HepG2 (cell line): ENCODE results near the gene CRKL. TPM values are rescaled to one million over a fixed set of nuclear protein-coding genes. Genes with fewer than 3 reads are reported as not detected.
A peak's percentile ranks its signal among the peaks of the same experiment; 100 is the strongest.

Experiments used
- ARNT2 ChIP-seq: sonication (generic); formaldehyde crosslinking; IDR thresholded peaks from 2 replicates; pipeline ENCODE4 v1.8.0; 2022; ENCODE audit warnings: mild to moderate bottlenecking, low read depth, missing genetic modification reagents, moderate library complexity
- BATF2 ChIP-seq: sonication (generic); formaldehyde crosslinking; IDR thresholded peaks from 2 replicates; pipeline ENCODE4 v1.8.0; 2022; ENCODE audit warnings: mild to moderate bottlenecking, missing genetic modification reagents, moderate library complexity
- CTCF ChIP-seq: sonication (generic); formaldehyde crosslinking; IDR thresholded peaks from 2 replicates; pipeline ENCODE4 v1.5.0; 2020; ENCODE audit warnings: mild to moderate bottlenecking, missing genetic modification reagents, moderate library complexity
- DMAP1 ChIP-seq: IDR thresholded peaks from 2 replicates; pipeline ENCODE4 v1.6.1; 2016
- DR1 ChIP-seq: sonication (generic); formaldehyde crosslinking; IDR thresholded peaks from 2 replicates; pipeline ENCODE4 v1.8.0; 2021; ENCODE audit warnings: mild to moderate bottlenecking, missing genetic modification reagents, inconsistent platforms
- ETV5 ChIP-seq: IDR thresholded peaks from 2 replicates; pipeline ENCODE4 v1.6.1; 2018; ENCODE audit warnings: missing biosample characterization, missing genetic modification reagents, inconsistent platforms, borderline replicate concordance
- HNRNPL ChIP-seq: fragments of 200-400 bp; formaldehyde crosslinking; IDR thresholded peaks from 2 replicates; pipeline ENCODE4 v1.6.1; 2017; ENCODE audit warnings: mild to moderate bottlenecking, low read depth, low read length
- ISX ChIP-seq: sonication (generic); formaldehyde crosslinking; conservative IDR thresholded peaks from 2 replicates; pipeline ENCODE4 v1.5.0; 2020; ENCODE audit warnings: missing genetic modification reagents
- KMT2A ChIP-seq: sonication (generic); formaldehyde crosslinking; IDR thresholded peaks from 2 replicates; pipeline ENCODE4 v1.4.0; 2020; ENCODE audit warnings: missing genetic modification reagents
- MBD4 ChIP-seq: IDR thresholded peaks from 2 replicates; pipeline ENCODE4 v1.6.1; 2012; ENCODE audit warnings: low read length, inconsistent platforms, borderline replicate concordance
- RAD51 ChIP-seq: fragments of 450-650 bp; IDR thresholded peaks from 2 replicates; pipeline ENCODE4 v1.6.1; 2016; ENCODE audit warnings: borderline replicate concordance
- RBFOX2 ChIP-seq: fragments of 200-400 bp; formaldehyde crosslinking; IDR thresholded peaks from 2 replicates; pipeline ENCODE4 v1.6.1; 2017; ENCODE audit warnings: low read depth, mild to moderate bottlenecking, low read length
- RFXANK ChIP-seq: IDR thresholded peaks from 2 replicates; pipeline ENCODE4 v1.6.1; 2016
- SMAD1 ChIP-seq: sonication (generic); formaldehyde crosslinking; IDR thresholded peaks from 2 replicates; pipeline ENCODE4 v1.4.0; 2020; ENCODE audit warnings: missing genetic modification reagents, low read depth, mild to moderate bottlenecking, borderline replicate concordance
- SNRNP70 ChIP-seq: fragments of 200-400 bp; formaldehyde crosslinking; IDR thresholded peaks from 2 replicates; pipeline ENCODE4 v1.6.1; 2017; ENCODE audit warnings: mild to moderate bottlenecking, low read depth, low read length, moderate library complexity
- SP140L ChIP-seq: sonication (generic); formaldehyde crosslinking; IDR thresholded peaks from 2 replicates; pipeline ENCODE4 v1.4.0; 2020; ENCODE audit warnings: missing genetic modification reagents, borderline replicate concordance
- TGIF2 ChIP-seq: IDR thresholded peaks from 2 replicates; pipeline ENCODE4 v1.6.1; 2016; ENCODE audit warnings: control low read depth, missing compliant biosample characterization
- ZNF282 ChIP-seq: fragments of 450-650 bp; IDR thresholded peaks from 2 replicates; pipeline ENCODE4 v1.6.1; 2018; ENCODE audit not compliant: partially characterized antibody
- ZNF441 ChIP-seq: sonication (generic); formaldehyde crosslinking; IDR thresholded peaks from 2 replicates; pipeline ENCODE4 v1.7.0; 2021; ENCODE audit warnings: missing genetic modification reagents, borderline replicate concordance
- ZNF546 ChIP-seq: sonication (generic); formaldehyde crosslinking; conservative IDR thresholded peaks from 2 replicates; pipeline ENCODE4 v1.8.1; 2023; ENCODE audit warnings: mild to moderate bottlenecking, missing genetic modification reagents
- ZNF619 ChIP-seq: sonication (generic); formaldehyde crosslinking; IDR thresholded peaks from 2 replicates; pipeline ENCODE4 v1.4.0; 2020; ENCODE audit warnings: mild to moderate bottlenecking, missing genetic modification reagents
- ZNF776 ChIP-seq: sonication (generic); formaldehyde crosslinking; IDR thresholded peaks from 2 replicates; pipeline ENCODE4 v1.4.0; 2020; ENCODE audit warnings: mild to moderate bottlenecking, missing genetic modification reagents
- polyA plus RNA-seq, 8 experiments: library from polyadenylated mRNA; depleted of rRNA in 3 of 8; stranded (reverse) in 7 of 8; unstranded in 1 of 8; fragments of >200 nt; fragmentation: Illumina TruSeq in 4 of 8; extraction: Trizol in 4 of 8; gene quantifications; 2 replicates each; pipeline versions ENCODE4 v1.2.1 to v1.2.3, GENCODE V29; 2011 to 2016; ENCODE audit warnings: low read depth in 4 of 8, missing spikeins in 1 of 8, mixed read lengths in 1 of 8; ENCODE audit not compliant: insufficient read depth in 1 of 8
- total RNA-seq, 5 experiments: library from RNA; depleted of rRNA; stranded (reverse); fragments of >200 nt; fragmentation: Illumina TruSeq; extraction: Trizol; gene quantifications; 2 replicates each; pipeline ENCODE4 v1.2.3, GENCODE V29; 2016; ENCODE audit warnings: low read depth in 1 of 5
- TF ChIP-seq, protein P1 (sequence below): sonication (generic); formaldehyde crosslinking; IDR thresholded peaks from 2 replicates; pipeline ENCODE4 v1.8.1; 2023; ENCODE audit warnings: missing genetic modification reagents, mild to moderate bottlenecking, borderline replicate concordance
- TF ChIP-seq, protein P2 (sequence below): sonication (generic); formaldehyde crosslinking; IDR thresholded peaks from 2 replicates; pipeline ENCODE4 v1.4.0; 2020; ENCODE audit warnings: missing genetic modification reagents

Gene CRKL
- total and polyA plus RNA-seq, 2 of the 13 experiments (the other 11 are each of a cell fraction or from before 2014, with no cell fraction given) = 37.4 to 60.6 TPM

DNA sequence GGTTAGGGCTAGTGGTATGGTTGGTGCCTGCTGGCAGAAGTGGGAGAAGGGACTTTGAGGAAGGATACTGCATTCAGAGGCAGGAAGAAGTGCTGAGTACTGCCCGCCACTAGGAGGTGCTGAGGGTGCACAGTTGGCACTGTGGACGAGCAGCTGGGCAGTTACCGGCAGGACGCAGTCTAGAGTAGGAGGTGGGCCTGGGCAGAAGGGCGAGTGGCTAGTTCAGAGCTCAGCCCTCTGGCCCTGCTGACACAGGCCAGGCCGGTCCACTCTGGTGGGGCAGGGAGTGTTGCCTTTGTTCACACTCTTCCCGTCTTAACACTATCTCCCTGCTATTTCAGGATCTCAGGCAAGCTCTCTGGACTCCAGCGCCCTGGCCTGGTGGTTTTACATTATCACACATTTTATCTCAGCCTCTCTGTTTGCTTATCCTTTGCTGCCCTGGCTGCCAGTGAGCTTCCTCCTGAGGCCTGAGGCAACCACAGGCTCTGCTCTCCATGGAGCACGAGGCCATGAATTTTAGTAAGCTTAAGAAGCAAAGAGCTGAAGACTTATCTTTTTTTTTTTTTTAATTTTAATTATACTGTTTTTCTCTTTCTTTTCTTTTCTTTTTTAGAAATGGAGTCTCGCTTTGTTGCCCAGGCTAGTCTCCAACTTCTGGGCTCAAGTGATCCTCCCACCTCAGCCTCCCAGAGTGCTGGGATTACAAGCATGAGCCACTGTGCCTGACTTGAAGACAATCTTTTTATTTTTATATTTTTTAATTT is 31.5 kb upstream of the CRKL start (continued):
- TF ChIP-seq ZNF776 (CRISPR knock-in tag) = no peak
- no peak for TF ChIP-seq MBD4
- TF ChIP-seq SP140L (CRISPR knock-in tag) = no peak
- TF ChIP-seq ARNT2 (CRISPR knock-in tag) = no peak
- peak; percentile 60; the same call in 1 of the 2 replicates for TF ChIP-seq KMT2A (CRISPR knock-in tag)
- no peak; the same call in 1 of the 2 replicates for TF ChIP-seq ZNF441
- TF ChIP-seq RFXANK (CRISPR knock-in tag) = peak; percentile 90
- peak; percentile 82 for TF ChIP-seq HNRNPL
- TF ChIP-seq ZNF546 (CRISPR knock-in tag) = no peak
- peak; percentile 50; the same call in 1 of the 2 replicates for TF ChIP-seq DMAP1 (CRISPR knock-in tag)
- no peak for TF ChIP-seq RBFOX2
- no peak for TF ChIP-seq RAD51
- no peak for TF ChIP-seq SMAD1 (CRISPR knock-in tag)
- TF ChIP-seq ETV5 = peak; percentile 72
- TF ChIP-seq ZNF282 = no peak
- TF ChIP-seq SNRNP70 = no peak
- TF ChIP-seq DR1 = peak; percentile 32; the same call in 1 of the 2 replicates
- TF ChIP-seq TGIF2 = no peak
- no peak for TF ChIP-seq ISX (CRISPR knock-in tag)
- TF ChIP-seq CTCF (CRISPR knock-in tag) = peak; percentile 100
- TF ChIP-seq BATF2 = no peak
- TF ChIP-seq, protein P1, sequence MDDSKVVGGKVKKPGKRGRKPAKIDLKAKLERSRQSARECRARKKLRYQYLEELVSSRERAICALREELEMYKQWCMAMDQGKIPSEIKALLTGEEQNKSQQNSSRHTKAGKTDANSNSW (CRISPR knock-in tag) = no peak
- peak; percentile 93; the same call in 1 of the 2 replicates for TF ChIP-seq ZNF619 (CRISPR knock-in tag)
- TF ChIP-seq, protein P2, sequence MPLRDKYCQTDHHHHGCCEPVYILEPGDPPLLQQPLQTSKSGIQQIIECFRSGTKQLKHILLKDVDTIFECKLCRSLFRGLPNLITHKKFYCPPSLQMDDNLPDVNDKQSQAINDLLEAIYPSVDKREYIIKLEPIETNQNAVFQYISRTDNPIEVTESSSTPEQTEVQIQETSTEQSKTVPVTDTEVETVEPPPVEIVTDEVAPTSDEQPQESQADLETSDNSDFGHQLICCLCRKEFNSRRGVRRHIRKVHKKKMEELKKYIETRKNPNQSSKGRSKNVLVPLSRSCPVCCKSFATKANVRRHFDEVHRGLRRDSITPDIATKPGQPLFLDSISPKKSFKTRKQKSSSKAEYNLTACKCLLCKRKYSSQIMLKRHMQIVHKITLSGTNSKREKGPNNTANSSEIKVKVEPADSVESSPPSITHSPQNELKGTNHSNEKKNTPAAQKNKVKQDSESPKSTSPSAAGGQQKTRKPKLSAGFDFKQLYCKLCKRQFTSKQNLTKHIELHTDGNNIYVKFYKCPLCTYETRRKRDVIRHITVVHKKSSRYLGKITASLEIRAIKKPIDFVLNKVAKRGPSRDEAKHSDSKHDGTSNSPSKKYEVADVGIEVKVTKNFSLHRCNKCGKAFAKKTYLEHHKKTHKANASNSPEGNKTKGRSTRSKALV (CRISPR knock-in tag) = no peak
